ENCODE results near the gene SERINC5.

The SERINC5 gene

DNA sequence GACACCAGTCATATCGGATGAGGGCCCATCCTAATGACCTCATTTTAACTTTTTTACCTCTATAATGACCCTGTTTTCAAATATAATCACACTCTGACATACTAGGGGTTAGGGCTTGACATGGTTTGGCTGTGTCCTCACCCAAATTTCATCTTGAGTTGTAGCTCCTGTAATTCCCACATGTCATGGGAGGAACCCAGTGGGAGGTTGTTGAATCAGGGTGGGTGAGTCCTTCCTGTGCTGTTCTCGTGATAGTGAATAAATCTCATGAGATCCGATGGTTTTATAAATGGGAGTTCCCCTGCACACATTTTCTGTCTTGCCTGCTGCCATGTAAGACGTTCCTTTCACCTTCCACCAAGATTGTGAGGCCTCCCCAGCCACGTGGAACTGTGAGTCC, 148.9 kb downstream of the SERINC5 start:
- no peak for DNase-seq (ENCODE audit: low spot score)
- TF ChIP-seq, protein P1, sequence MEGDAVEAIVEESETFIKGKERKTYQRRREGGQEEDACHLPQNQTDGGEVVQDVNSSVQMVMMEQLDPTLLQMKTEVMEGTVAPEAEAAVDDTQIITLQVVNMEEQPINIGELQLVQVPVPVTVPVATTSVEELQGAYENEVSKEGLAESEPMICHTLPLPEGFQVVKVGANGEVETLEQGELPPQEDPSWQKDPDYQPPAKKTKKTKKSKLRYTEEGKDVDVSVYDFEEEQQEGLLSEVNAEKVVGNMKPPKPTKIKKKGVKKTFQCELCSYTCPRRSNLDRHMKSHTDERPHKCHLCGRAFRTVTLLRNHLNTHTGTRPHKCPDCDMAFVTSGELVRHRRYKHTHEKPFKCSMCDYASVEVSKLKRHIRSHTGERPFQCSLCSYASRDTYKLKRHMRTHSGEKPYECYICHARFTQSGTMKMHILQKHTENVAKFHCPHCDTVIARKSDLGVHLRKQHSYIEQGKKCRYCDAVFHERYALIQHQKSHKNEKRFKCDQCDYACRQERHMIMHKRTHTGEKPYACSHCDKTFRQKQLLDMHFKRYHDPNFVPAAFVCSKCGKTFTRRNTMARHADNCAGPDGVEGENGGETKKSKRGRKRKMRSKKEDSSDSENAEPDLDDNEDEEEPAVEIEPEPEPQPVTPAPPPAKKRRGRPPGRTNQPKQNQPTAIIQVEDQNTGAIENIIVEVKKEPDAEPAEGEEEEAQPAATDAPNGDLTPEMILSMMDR (IDR thresholded peaks at IDR 0.05; ENCODE audit: extremely low read depth, insufficient read depth, missing control alignments) = no peak
- in situ Hi-C loops (cut with MboI; ENCODE audit: low pct_unique_long_range_greater_than_20kb, low sequenced_read_pairs, unreplicated experiment) = no loop called here

DNA sequence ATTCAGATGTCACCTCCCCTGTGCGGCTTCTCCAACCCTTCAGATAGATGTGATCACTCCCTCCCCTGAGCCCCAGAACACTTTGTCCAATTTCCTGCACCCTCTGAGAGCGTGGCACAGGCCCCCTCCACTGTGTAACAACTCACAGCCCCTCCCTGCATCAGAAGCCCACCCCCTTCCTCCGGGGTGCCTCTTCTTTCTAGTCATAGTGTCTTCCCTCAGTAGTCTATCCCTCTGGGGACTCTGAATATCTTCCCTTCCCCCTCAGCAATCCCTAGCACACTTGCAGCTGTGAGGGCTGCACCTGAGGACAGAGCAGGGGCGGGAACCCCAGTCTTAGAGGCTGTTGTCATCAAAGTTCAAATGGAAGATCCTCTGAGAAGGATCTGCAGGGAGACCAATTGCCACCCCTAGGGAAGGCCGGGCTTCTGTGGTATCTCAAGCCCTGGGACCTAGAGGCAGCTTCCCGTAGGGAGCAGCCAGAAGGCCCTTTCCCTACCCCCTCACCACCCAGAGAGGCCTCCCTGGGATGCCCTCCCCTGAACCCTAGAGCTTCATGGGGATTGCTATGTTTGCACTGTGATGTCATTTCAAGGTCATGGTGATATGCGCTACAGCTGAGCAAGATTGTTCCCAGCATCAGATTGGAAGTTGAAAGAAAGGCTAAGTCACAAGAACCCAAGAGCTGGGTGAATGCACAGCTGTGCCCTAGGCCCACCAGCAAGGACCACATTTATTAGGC, 150.0 kb downstream of the SERINC5 start:
- in situ Hi-C loops (cut with MboI; ENCODE audit: low pct_unique_long_range_greater_than_20kb, low sequenced_read_pairs, unreplicated experiment) = no loop called here
- DNase-seq (ENCODE audit: low spot score) = no peak
- TF ChIP-seq, protein P1 (IDR thresholded peaks at IDR 0.05; ENCODE audit: extremely low read depth, insufficient read depth, missing control alignments) = no peak

DNA sequence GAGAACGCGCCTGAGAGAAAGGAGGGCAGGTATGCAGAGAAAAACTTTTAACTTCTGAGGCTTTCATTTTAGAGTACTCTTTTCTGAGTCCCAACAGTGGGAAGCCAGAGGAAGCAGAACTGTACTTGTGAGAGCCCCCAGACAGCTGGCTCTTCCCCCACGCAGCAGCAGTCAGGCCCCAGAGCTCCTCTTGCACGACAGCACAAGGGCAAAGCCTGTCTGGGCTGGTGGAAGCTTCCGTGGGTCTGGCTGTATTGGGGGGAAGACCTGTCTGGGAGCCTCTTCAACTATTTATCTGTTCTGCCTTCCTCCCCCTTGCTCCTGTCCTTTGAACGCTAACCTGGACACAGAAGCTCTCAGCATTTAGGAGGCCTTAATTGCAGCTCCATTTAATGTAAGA, 152.5 kb downstream of the SERINC5 start:
- in situ Hi-C loops (cut with MboI; ENCODE audit: low pct_unique_long_range_greater_than_20kb, low sequenced_read_pairs, unreplicated experiment) = no loop called here
- no peak for DNase-seq (ENCODE audit: low spot score)
- TF ChIP-seq, protein P1 (IDR thresholded peaks at IDR 0.05; ENCODE audit: extremely low read depth, insufficient read depth, missing control alignments) = no peak

DNA sequence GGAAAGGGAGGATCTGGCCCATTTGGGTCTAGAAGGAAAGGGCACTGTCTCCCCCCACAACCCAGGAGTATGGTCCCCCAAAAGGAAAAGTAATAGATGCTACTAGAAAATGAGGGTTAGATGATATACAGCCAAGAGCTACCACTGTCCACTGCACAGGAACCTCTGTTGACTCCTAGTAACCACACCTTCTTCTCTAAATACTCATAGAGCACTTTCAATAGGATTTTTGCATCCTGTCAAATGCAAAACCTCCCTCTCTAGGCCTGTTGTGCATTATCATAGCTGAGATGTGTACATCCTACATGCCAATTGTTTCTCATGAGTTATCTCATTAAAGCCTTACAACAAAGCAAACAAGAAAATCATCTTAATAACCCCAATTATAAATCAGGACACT, 153.9 kb downstream of the SERINC5 start:
- in situ Hi-C loops (cut with MboI; ENCODE audit: low pct_unique_long_range_greater_than_20kb, low sequenced_read_pairs, unreplicated experiment) = no loop called here
- TF ChIP-seq, protein P1 (IDR thresholded peaks at IDR 0.05; ENCODE audit: extremely low read depth, insufficient read depth, missing control alignments) = no peak
- DNase-seq (ENCODE audit: low spot score) = no peak

DNA sequence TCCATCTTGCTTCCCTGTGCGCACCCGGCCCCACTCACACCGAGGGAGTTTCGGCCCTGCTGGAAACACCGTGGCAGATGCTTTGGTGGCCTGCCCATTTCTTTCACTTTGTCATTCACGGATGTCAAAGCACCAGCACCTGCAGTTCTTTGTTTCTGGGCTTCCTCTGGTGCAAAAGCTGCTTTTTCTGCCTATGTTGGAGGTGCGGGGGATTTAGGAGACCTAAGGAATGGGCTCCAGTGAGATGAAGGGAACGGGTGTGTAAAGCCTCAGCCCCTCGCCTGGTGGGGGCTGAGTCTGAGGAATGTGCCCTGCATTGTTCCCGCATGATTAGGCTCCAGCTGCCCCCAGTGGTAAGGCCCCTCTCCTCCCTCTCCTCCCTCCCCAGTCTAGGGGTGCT, 158.4 kb downstream of the SERINC5 start:
- TF ChIP-seq, protein P1 (IDR thresholded peaks at IDR 0.05; ENCODE audit: extremely low read depth, insufficient read depth, missing control alignments) = no peak
- in situ Hi-C loops (cut with MboI; ENCODE audit: low pct_unique_long_range_greater_than_20kb, low sequenced_read_pairs, unreplicated experiment) = loop anchor here (10.0 to 25.0 kb wide), 2 partner anchors 177 to 565 kb away; partner anchors contain the start of genes DHFR and MSH3
- no peak for DNase-seq (ENCODE audit: low spot score)

DNA sequence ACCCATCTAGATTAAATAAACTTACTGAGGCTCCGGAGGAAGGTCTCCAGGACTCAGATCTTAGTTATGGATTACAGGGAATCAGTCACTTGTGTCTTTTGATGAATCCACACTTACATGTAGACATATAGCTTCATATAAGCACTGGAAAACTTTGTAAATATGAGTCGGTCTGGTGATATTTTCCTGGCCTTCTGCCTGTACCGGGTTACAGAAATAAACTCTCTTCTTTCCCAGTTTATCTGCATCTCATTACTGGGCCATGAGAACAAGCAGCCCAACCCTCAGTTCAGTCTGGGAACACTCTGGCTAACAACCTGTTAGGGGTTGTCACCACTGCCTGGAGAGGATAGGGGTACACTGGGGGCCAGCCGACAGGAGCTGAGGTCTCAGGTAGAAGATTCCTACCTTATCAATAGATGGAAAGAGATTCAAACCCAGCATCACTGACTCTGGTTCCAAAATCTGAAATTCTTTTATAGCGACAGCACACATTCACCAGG, 161.6 kb downstream of the SERINC5 start:
- DNase-seq (ENCODE audit: low spot score) = no peak
- in situ Hi-C loops (cut with MboI; ENCODE audit: low pct_unique_long_range_greater_than_20kb, low sequenced_read_pairs, unreplicated experiment) = loop anchor here (10.0 to 25.0 kb wide), 2 partner anchors 181 to 568 kb away; partner anchors contain the start of genes DHFR and MSH3
- TF ChIP-seq, protein P1 (IDR thresholded peaks at IDR 0.05; ENCODE audit: extremely low read depth, insufficient read depth, missing control alignments) = no peak

All from GM13977 (cell line).